ENCODE data around the gene RETREG3. TPM values are rescaled to one million over a fixed set of nuclear protein-coding genes. Genes with fewer than 3 reads are reported as not detected.

RETREG3 gene
- total and polyA plus RNA-seq, 9 of the 15 experiments (the other 6 are each of a cell fraction or from before 2014, with no cell fraction given) = 4.1 to 39.0 (median 16.9) TPM

DNA sequence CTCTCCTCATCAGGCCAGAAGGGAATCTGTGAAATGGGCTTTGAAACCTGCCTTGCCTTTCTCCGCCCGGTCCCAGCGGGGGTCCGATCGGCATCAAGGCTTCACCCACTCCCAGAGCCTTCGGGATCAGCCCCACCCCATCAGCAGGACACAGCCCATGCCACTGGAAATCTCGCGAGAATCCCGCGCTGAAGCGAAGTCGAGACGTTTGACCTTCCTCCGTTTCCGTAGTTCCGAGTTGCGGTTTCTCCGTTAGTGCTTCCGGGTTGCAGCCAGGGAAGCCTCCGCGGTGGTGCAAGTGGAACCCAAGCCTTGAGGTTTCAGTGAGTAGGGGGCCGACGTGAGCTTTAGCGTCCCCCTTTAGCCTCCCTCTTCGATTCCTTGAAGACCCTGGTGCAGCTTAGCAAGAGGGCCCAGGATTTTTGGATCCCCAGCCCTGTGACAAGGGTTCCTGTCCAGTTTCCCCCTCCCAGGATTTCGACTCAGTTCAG is 47.2 kb downstream of the RETREG3 start, which contains the start of gene COASY (continued):
- TF ChIP-seq, protein P1, sequence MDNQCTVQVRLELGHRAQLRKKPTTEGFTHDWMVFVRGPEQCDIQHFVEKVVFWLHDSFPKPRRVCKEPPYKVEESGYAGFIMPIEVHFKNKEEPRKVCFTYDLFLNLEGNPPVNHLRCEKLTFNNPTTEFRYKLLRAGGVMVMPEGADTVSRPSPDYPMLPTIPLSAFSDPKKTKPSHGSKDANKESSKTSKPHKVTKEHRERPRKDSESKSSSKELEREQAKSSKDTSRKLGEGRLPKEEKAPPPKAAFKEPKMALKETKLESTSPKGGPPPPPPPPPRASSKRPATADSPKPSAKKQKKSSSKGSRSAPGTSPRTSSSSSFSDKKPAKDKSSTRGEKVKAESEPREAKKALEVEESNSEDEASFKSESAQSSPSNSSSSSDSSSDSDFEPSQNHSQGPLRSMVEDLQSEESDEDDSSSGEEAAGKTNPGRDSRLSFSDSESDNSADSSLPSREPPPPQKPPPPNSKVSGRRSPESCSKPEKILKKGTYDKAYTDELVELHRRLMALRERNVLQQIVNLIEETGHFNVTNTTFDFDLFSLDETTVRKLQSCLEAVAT (IDR thresholded peaks at IDR 0.05) = peak in 1 of 2 experiments; percentile 95; a peak in 2 of 4 replicates
- TF ChIP-seq CCNT2 (IDR thresholded peaks at IDR 0.05; ENCODE audit: borderline replicate concordance, extremely low read depth, insufficient read length, low read depth, low read length) = no peak
- no peak for TF ChIP-seq BACH1 (tag; IDR thresholded peaks at IDR 0.05)
- TF ChIP-seq, protein P2, sequence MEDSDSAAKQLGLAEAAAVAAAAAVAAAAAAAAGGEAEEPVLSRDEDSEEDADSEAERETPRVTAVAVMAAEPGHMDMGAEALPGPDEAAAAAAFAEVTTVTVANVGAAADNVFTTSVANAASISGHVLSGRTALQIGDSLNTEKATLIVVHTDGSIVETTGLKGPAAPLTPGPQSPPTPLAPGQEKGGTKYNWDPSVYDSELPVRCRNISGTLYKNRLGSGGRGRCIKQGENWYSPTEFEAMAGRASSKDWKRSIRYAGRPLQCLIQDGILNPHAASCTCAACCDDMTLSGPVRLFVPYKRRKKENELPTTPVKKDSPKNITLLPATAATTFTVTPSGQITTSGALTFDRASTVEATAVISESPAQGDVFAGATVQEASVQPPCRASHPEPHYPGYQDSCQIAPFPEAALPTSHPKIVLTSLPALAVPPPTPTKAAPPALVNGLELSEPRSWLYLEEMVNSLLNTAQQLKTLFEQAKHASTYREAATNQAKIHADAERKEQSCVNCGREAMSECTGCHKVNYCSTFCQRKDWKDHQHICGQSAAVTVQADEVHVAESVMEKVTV (CRISPR knock-in tag; IDR thresholded peaks at IDR 0.05) = no peak
- no peak for TF ChIP-seq ZFP30 (CRISPR knock-in tag; IDR thresholded peaks at IDR 0.05; ENCODE audit: borderline replicate concordance)
- peak; percentile 96 for TF ChIP-seq GABPA (tag; conservative IDR thresholded peaks at IDR 0.05; ENCODE audit: low read depth)
- no peak for TF ChIP-seq NFIX (CRISPR knock-in tag; IDR thresholded peaks at IDR 0.05; ENCODE audit: low read depth)
- TF ChIP-seq CAMTA2 (CRISPR knock-in tag; conservative IDR thresholded peaks at IDR 0.05) = no peak
- TF ChIP-seq, protein P3, sequence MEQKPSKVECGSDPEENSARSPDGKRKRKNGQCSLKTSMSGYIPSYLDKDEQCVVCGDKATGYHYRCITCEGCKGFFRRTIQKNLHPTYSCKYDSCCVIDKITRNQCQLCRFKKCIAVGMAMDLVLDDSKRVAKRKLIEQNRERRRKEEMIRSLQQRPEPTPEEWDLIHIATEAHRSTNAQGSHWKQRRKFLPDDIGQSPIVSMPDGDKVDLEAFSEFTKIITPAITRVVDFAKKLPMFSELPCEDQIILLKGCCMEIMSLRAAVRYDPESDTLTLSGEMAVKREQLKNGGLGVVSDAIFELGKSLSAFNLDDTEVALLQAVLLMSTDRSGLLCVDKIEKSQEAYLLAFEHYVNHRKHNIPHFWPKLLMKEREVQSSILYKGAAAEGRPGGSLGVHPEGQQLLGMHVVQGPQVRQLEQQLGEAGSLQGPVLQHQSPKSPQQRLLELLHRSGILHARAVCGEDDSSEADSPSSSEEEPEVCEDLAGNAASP (IDR thresholded peaks at IDR 0.05) = no peak
- TF ChIP-seq, protein P4, sequence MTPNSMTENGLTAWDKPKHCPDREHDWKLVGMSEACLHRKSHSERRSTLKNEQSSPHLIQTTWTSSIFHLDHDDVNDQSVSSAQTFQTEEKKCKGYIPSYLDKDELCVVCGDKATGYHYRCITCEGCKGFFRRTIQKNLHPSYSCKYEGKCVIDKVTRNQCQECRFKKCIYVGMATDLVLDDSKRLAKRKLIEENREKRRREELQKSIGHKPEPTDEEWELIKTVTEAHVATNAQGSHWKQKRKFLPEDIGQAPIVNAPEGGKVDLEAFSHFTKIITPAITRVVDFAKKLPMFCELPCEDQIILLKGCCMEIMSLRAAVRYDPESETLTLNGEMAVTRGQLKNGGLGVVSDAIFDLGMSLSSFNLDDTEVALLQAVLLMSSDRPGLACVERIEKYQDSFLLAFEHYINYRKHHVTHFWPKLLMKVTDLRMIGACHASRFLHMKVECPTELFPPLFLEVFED (CRISPR knock-in tag; conservative IDR thresholded peaks at IDR 0.05) = no peak
- TF ChIP-seq CC2D1A (IDR thresholded peaks at IDR 0.05) = no peak
- TF ChIP-seq ZNF316 (IDR thresholded peaks at IDR 0.05) = no peak
- no peak for TF ChIP-seq ZNF165 (CRISPR knock-in tag; IDR thresholded peaks at IDR 0.05; ENCODE audit: borderline replicate concordance)
- peak; percentile 97 for TF ChIP-seq CBFB (CRISPR knock-in tag; IDR thresholded peaks at IDR 0.05)
- TF ChIP-seq SETDB1 (IDR thresholded peaks at IDR 0.05; ENCODE audit: low read length) = no peak
- TF ChIP-seq ZNF444 (CRISPR knock-in tag; IDR thresholded peaks at IDR 0.05) = no peak
- TF ChIP-seq, protein P5, sequence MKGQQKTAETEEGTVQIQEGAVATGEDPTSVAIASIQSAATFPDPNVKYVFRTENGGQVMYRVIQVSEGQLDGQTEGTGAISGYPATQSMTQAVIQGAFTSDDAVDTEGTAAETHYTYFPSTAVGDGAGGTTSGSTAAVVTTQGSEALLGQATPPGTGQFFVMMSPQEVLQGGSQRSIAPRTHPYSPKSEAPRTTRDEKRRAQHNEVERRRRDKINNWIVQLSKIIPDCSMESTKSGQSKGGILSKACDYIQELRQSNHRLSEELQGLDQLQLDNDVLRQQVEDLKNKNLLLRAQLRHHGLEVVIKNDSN (CRISPR knock-in tag; IDR thresholded peaks at IDR 0.05) = no peak
- no peak for TF ChIP-seq ZNF507 (tag; conservative IDR thresholded peaks at IDR 0.05)
- 0 out of 2 replicates have a peak, but pooled peaks have one; percentile 33 for TF ChIP-seq ZZZ3 (IDR thresholded peaks at IDR 0.05)
- no peak for TF ChIP-seq ZFP36 (IDR thresholded peaks at IDR 0.05; ENCODE audit: low read depth, low read length, partially characterized antibody)
- peak; percentile 96 for TF ChIP-seq GABPB1 (CRISPR knock-in tag; IDR thresholded peaks at IDR 0.05)
- peak; percentile 4 for TF ChIP-seq RBM25 (IDR thresholded peaks at IDR 0.05; ENCODE audit: low read depth, low read length, severe bottlenecking)
- TF ChIP-seq ZKSCAN1 (IDR thresholded peaks at IDR 0.05; ENCODE audit: low read depth, low read length) = no peak; the same call in 1 of the 2 replicates
- TF ChIP-seq EP300 (IDR thresholded peaks at IDR 0.05; ENCODE audit: low read length) = peak; percentile 72; the same call in 1 of the 2 replicates
